ENCODE results near the gene CENPV.

GRCh38 chr17:16371742-16372141 is 18.5 kb upstream of the CENPV start:
- no peak for TF ChIP-seq CTCF (IDR thresholded peaks at IDR 0.05)
- TF ChIP-seq EZH2 (IDR thresholded peaks at IDR 0.05), result no peak

All from neural progenitor cell (in vitro differentiated cells).